Islet precursor cell (in vitro differentiated cells): ENCODE data around the gene SLC8A3.

Source experiments
- DNase-seq: peaks from one replicate; pipeline ENCODE4 v3.0.0-alpha.2; 2018

The SLC8A3 gene

GRCh38 chr14:70021548-70022220 lies 167.1 kb downstream of the SLC8A3 start:
- no peak for DNase-seq

GRCh38 chr14:70020352-70021170 lies 168.2 kb downstream of the SLC8A3 start:
- DNase-seq: no peak

GRCh38 chr14:70019695-70020094 lies 169.1 kb downstream of the SLC8A3 start:
- no peak for DNase-seq

- DNase-seq: no peak
Measured at GRCh38 chr14:70018713-70019211, 170.0 kb downstream of the SLC8A3 start.

GRCh38 chr14:70018230-70018629 lies 170.5 kb downstream of the SLC8A3 start:
- DNase-seq: no peak

GRCh38 chr14:70014406-70015095 lies 174.2 kb downstream of the SLC8A3 start:
- no peak for DNase-seq

GRCh38 chr14:70013271-70013873 lies 175.4 kb downstream of the SLC8A3 start:
- peak; percentile 63 for DNase-seq

GRCh38 chr14:70011708-70012107 lies 177.0 kb downstream of the SLC8A3 start:
- no peak for DNase-seq

- DNase-seq: no peak
Measured at GRCh38 chr14:70011098-70011497, 177.7 kb downstream of the SLC8A3 start.

- no peak for DNase-seq
Measured at GRCh38 chr14:70009961-70010360, 178.8 kb downstream of the SLC8A3 start.

GRCh38 chr14:70008284-70009262 lies 180.2 kb downstream of the SLC8A3 start:
- DNase-seq: no peak

GRCh38 chr14:70006699-70007098 lies 182.1 kb downstream of the SLC8A3 start:
- no peak for DNase-seq

GRCh38 chr14:70005281-70005805 lies 183.4 kb downstream of the SLC8A3 start:
- no peak for DNase-seq

- DNase-seq: no peak
Measured at GRCh38 chr14:70004791-70005190, 184.0 kb downstream of the SLC8A3 start.

GRCh38 chr14:70002589-70003346 lies 186.0 kb downstream of the SLC8A3 start:
- DNase-seq: no peak

- no peak for DNase-seq
Measured at GRCh38 chr14:70000601-70001000, 188.2 kb downstream of the SLC8A3 start.

- no peak for DNase-seq
Measured at GRCh38 chr14:69999261-69999674, 189.5 kb downstream of the SLC8A3 start.

- no peak for DNase-seq
Measured at GRCh38 chr14:69997849-69998248, 190.9 kb downstream of the SLC8A3 start.

- no peak for DNase-seq
Measured at GRCh38 chr14:69996216-69996615, 192.5 kb downstream of the SLC8A3 start.
